IMR-90 (cell line): ENCODE results near the gene NPAS1. TPM values are rescaled to one million over a fixed set of nuclear protein-coding genes. Genes with fewer than 3 reads are reported as not detected.

Source experiments
- ATAC-seq: fragments of 200-7000 bp; cut with Tn5 transposase; 2 replicates; pipeline ENCODE4 v1.9.1; 2020; ENCODE audit warnings: low read depth, mild to moderate bottlenecking, moderate library complexity
- BruUV-seq: library from RNA; stranded (reverse); fragments of 400-500 nt; replicated peaks from 2 replicates; lab custom pipeline; 2021; lab: Mats Ljungman, UMichigan
- CTCF ChIA-PET: fragments of 300-600 bp; formaldehyde crosslinking; extraction: SDS; loops from one replicate; lab custom pipeline; 2021; ENCODE audit warnings: antibody characterized with exemption; lab: Yijun Ruan, JAX
- POLR2A ChIA-PET: fragments of 300-600 bp; sonication (Branson Sonifier 250); formaldehyde crosslinking; loops from one replicate; lab custom pipeline; 2022; ENCODE audit warnings: antibody characterized with exemption; ENCODE audit not compliant: unreplicated experiment; lab: Charles Lee
- DNase-seq: peaks from one replicate; pipeline ENCODE4 v3.0.0; 2013
- H2AFZ ChIP-seq: replicated peaks from 2 replicates; pipeline ENCODE3; 2013; ENCODE audit warnings: low read length, mild to moderate bottlenecking; ENCODE audit not compliant: poor library complexity
- H2AK5ac ChIP-seq: 2 replicates; pipeline ENCODE4 v1.6.1; 2013; ENCODE audit warnings: low read depth, low read length, inconsistent platforms
- H2AK9ac ChIP-seq: replicated peaks from 2 replicates; pipeline ENCODE3; 2013; ENCODE audit warnings: mild to moderate bottlenecking, low read depth, low read length, moderate library complexity; ENCODE audit not compliant: poor library complexity
- H2BK120ac ChIP-seq: 2 replicates; pipeline ENCODE4 v1.6.1; 2013; ENCODE audit warnings: low read depth, low read length, inconsistent platforms
- H2BK15ac ChIP-seq: 3 replicates; pipeline ENCODE4 v1.6.1; 2013; ENCODE audit warnings: low read depth, low read length, inconsistent platforms
- H2BK20ac ChIP-seq: 2 replicates; pipeline ENCODE4 v1.6.1; 2013; ENCODE audit warnings: low read depth, mild to moderate bottlenecking, inconsistent platforms, low read length, moderate library complexity
- H2BK5ac ChIP-seq: 2 replicates; pipeline ENCODE4 v1.6.1; 2013; ENCODE audit warnings: mild to moderate bottlenecking, low read depth, low read length, inconsistent platforms; ENCODE audit not compliant: poor library complexity, severe bottlenecking
- H3K14ac ChIP-seq: replicated peaks from 2 replicates; pipeline ENCODE4 v1.6.1; 2013; ENCODE audit warnings: low read depth, low read length, inconsistent platforms
- H3K18ac ChIP-seq: 2 replicates; pipeline ENCODE4 v1.6.1; 2013; ENCODE audit warnings: low read depth, low read length, control low read depth
- H3K23ac ChIP-seq: 2 replicates; pipeline ENCODE4 v1.6.1; 2013; ENCODE audit warnings: low read depth, low read length, inconsistent platforms
- H3K27ac ChIP-seq: 2 replicates; pipeline ENCODE4 v1.5.1; 2013; ENCODE audit warnings: mild to moderate bottlenecking, control low read depth, low read length; ENCODE audit not compliant: insufficient read depth
- H3K27me3 ChIP-seq: 2 replicates; pipeline ENCODE4 v1.6.1; 2013; ENCODE audit warnings: low read length; ENCODE audit not compliant: control insufficient read depth, insufficient read depth
- H3K36me3 ChIP-seq: 2 replicates; pipeline ENCODE4 v1.6.1; 2013; ENCODE audit warnings: low read length, mixed read lengths; ENCODE audit not compliant: control insufficient read depth, insufficient read depth
- H3K4ac ChIP-seq: 2 replicates; pipeline ENCODE4 v1.6.1; 2013; ENCODE audit warnings: low read depth, low read length, inconsistent platforms
- H3K4me1 ChIP-seq: 2 replicates; pipeline ENCODE4 v1.6.1; 2013; ENCODE audit warnings: low read length, mixed read lengths; ENCODE audit not compliant: control insufficient read depth, insufficient read depth
- H3K4me2 ChIP-seq: 2 replicates; pipeline ENCODE4 v1.6.1; 2013; ENCODE audit warnings: low read depth, mild to moderate bottlenecking, control low read depth, low read length, moderate library complexity
- H3K4me3 ChIP-seq: 2 replicates; pipeline ENCODE4 v1.5.1; 2013; ENCODE audit warnings: low read depth, mild to moderate bottlenecking, control low read depth, low read length, moderate library complexity; ENCODE audit not compliant: insufficient read depth
- H3K56ac ChIP-seq: 2 replicates; pipeline ENCODE4 v1.6.1; 2013; ENCODE audit warnings: low read length, inconsistent platforms; ENCODE audit not compliant: insufficient read depth; ENCODE audit errors: extremely low read depth
- H3K79me1 ChIP-seq, 2 experiments: 2 replicates each; pipeline ENCODE4 v1.6.1; 2013; ENCODE audit warnings: low read length in 2 of 2, inconsistent platforms in 1 of 2, low read depth in 1 of 2
- H3K9ac ChIP-seq: 2 replicates; pipeline ENCODE4 v1.6.1; 2013; ENCODE audit warnings: low read depth, low read length, control low read depth
- H3K9me1 ChIP-seq: 2 replicates; pipeline ENCODE4 v1.6.1; 2013; ENCODE audit warnings: low read length, inconsistent platforms; ENCODE audit not compliant: insufficient read depth
- H3K9me3 ChIP-seq: 2 replicates; pipeline ENCODE4 v1.6.1; 2013; ENCODE audit warnings: low read length; ENCODE audit not compliant: control insufficient read depth, insufficient read depth
- H4K20me1 ChIP-seq: 2 replicates; pipeline ENCODE4 v1.6.1; 2013; ENCODE audit warnings: low read length, inconsistent platforms; ENCODE audit not compliant: insufficient read depth
- H4K5ac ChIP-seq: 2 replicates; pipeline ENCODE4 v1.6.1; 2013; ENCODE audit warnings: mild to moderate bottlenecking, low read depth, low read length, control low read depth
- H4K8ac ChIP-seq, 2 experiments: 2 replicates each; pipeline ENCODE4 v1.6.1; 2013; ENCODE audit warnings: low read depth in 2 of 2, low read length in 2 of 2, control low read depth in 1 of 2, inconsistent platforms in 1 of 2
- H4K91ac ChIP-seq: 2 replicates; pipeline ENCODE4 v1.6.1; 2013; ENCODE audit warnings: low read depth, low read length, inconsistent platforms; ENCODE audit not compliant: insufficient read depth
- BHLHE40 ChIP-seq: fragments of 150-350 bp; IDR thresholded peaks from 2 replicates; pipeline ENCODE4 v1.6.1; 2016; ENCODE audit warnings: mild to moderate bottlenecking, low read depth, low read length
- FOS ChIP-seq: fragments of 150-350 bp; IDR thresholded peaks from 2 replicates; pipeline ENCODE4 v1.6.1; 2016; ENCODE audit warnings: low read depth, low read length
- POLR2A ChIP-seq: IDR thresholded peaks from 2 replicates; pipeline ENCODE4 v1.6.1; 2012; ENCODE audit warnings: mild to moderate bottlenecking, low read depth, low read length
- RFX5 ChIP-seq: IDR thresholded peaks from 2 replicates; pipeline ENCODE4 v1.8.0; 2012; ENCODE audit warnings: low read depth, mild to moderate bottlenecking, low read length, moderate library complexity
- WGBS, 2 experiments: methylation state at CpG; one replicate each; pipeline versions ENCODE4 v1.1.5 to v1.1.7; 2013; ENCODE audit warnings: missing lambda C conversion rate in 2 of 2; ENCODE audit not compliant: insufficient read length in 1 of 2; ENCODE audit errors: extremely low coverage in 2 of 2; 5-methylcytosine and 5-hydroxymethylcytosine counted together
- dilution Hi-C: fragments of 300-500 bp; cut with HindIII; formaldehyde crosslinking; loops from one replicate; pipeline ENCODE4 v1.14.3; 2018; ENCODE audit warnings: low sequenced_read_pairs; ENCODE audit not compliant: unreplicated experiment
- in situ Hi-C: fragments of 300-500 bp; cut with MboI; formaldehyde crosslinking; loops from 3 replicates; pipeline ENCODE4 v1.14.3; 2019; ENCODE audit warnings: low sequenced_read_pairs, inconsistent platforms, mixed read lengths
- intact Hi-C: fragments of 100-400 bp; cut with micrococcal nuclease; formaldehyde crosslinking; loops from 2 replicates; pipeline ENCODE4 v1.10.0; 2022
- polyA plus RNA-seq, 3 experiments: library from polyadenylated mRNA; depleted of rRNA; stranded (reverse); fragments of >200 nt; gene quantifications; 2 replicates each; pipeline ENCODE4 v1.2.3, GENCODE V29; 2012; ENCODE audit warnings: low replicate concordance in 1 of 3
- total RNA-seq: library from RNA; depleted of rRNA; stranded (reverse); fragments of >200 nt; gene quantifications from 2 replicates; pipeline ENCODE4 v1.2.3, GENCODE V29; 2012
- TF ChIP-seq, protein P1 (sequence below): conservative IDR thresholded peaks from 2 replicates; pipeline ENCODE4 v1.5.1; 2012; ENCODE audit warnings: mild to moderate bottlenecking, low read depth, low read length, improper control_type of control experiment

The NPAS1 gene
- total and polyA plus RNA-seq, 2 of the 4 experiments (the other 2 are of a cell fraction), result 0.36 to 5.7 TPM

DNA sequence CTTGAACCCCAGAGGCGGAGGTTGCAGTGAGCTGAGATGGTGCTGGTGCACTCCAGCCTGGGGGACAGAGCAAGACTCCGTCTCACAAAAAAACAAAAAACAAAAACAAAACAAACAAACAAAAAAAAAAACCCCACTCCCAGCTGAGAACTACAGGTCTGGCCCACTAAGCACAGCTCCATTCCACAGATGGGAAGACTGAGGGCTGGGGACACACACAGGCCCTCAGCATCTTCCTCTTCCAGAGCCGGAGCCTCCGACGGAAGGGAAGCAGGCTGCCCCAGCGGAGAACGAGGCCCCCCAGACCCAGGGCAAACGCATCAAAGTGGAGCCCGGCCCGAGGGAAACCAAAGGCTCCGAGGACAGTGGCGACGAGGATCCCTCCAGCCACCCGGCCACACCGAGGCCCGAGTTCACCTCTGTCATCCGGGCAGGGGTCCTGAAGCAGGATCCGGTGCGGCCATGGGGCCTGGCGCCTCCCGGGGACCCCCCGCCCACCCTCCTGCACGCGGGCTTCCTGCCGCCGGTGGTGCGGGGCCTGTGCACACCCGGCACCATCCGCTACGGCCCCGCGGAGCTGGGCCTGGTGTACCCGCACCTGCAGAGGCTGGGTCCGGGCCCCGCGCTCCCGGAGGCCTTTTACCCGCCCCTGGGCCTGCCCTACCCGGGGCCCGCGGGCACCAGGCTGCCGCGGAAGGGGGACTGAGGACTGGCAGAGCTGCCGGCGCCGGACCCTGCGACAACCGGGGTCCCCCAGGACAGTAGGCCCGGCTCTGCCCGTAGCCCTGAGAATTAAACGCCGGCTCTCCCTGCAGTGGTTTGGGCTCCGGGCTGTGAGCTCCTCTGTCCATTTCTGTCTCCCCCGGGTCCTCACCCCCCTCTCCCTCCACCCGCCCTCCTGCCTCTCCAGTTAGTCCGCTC, 25.6 kb downstream of the NPAS1 start:
- dilution Hi-C loops, result no loop called here

More for the DNA sequence above, 25.6 kb downstream of the NPAS1 start:
- 94% methylated on average over 28 of the region's 56 CpGs; no CpG with 5 or more reads in 1 of the 2 experiments for WGBS, 2 experiments
- in situ Hi-C loops (no loop called here), intact Hi-C loops (no loop called here)
- Histone ChIP-seq H3K18ac (no peak overlapping the region), H2BK15ac (no peak overlapping the region), H3K9ac (no peak overlapping the region), H4K8ac (no peak overlapping the region), H4K5ac (no peak overlapping the region), H2AFZ (no peak overlapping the region), H3K4me3 (no peak overlapping the region), H4K91ac (no peak overlapping the region), H3K36me3 (no peaks in the 10 kb centered on the region), H3K9me3 (no peaks in the 10 kb centered on the region), H3K79me1 (peaks cover 0 to 21% of the 10 kb centered on the region in 2 experiments; a peak in 3 of 4 replicates), H2BK120ac (no peak overlapping the region), H3K14ac (no peak overlapping the region), H3K23ac (no peak overlapping the region), H3K27me3 (no peaks in the 10 kb centered on the region), H3K9me1 (no peaks in the 10 kb centered on the region), H3K27ac (no peak overlapping the region), H2BK5ac (no peak overlapping the region), H3K4me2 (no peak overlapping the region), H2AK9ac (no peak overlapping the region), H3K4me1 (no peaks in the 10 kb centered on the region), H2AK5ac (no peak overlapping the region), H3K56ac (no peak overlapping the region), H2BK20ac (no peak overlapping the region), H3K4ac (no peak overlapping the region), H4K20me1 (peaks cover 6% of the 10 kb centered on the region; the same call in 1 of the 2 replicates)
- TF ChIP-seq BHLHE40 (no peak), POLR2A (no peak), RFX5 (no peak), FOS (no peak)
- TF ChIP-seq, protein P1, sequence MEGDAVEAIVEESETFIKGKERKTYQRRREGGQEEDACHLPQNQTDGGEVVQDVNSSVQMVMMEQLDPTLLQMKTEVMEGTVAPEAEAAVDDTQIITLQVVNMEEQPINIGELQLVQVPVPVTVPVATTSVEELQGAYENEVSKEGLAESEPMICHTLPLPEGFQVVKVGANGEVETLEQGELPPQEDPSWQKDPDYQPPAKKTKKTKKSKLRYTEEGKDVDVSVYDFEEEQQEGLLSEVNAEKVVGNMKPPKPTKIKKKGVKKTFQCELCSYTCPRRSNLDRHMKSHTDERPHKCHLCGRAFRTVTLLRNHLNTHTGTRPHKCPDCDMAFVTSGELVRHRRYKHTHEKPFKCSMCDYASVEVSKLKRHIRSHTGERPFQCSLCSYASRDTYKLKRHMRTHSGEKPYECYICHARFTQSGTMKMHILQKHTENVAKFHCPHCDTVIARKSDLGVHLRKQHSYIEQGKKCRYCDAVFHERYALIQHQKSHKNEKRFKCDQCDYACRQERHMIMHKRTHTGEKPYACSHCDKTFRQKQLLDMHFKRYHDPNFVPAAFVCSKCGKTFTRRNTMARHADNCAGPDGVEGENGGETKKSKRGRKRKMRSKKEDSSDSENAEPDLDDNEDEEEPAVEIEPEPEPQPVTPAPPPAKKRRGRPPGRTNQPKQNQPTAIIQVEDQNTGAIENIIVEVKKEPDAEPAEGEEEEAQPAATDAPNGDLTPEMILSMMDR, result no peak
- no peak for ATAC-seq
- no peak for DNase-seq
- BruUV-seq, result no TSS peak
- ChIA-PET POLR2A (no interaction called here), CTCF (no interaction called here)
